HepG2 (cell line): ENCODE results near the gene SMAD7. TPM values are rescaled to one million over a fixed set of nuclear protein-coding genes. Genes with fewer than 3 reads are reported as not detected.

Experiments
- ATAC-seq: fragments of 200-7000 bp; cut with Tn5 transposase; 3 replicates; pipeline ENCODE4 v1.9.1; 2020; ENCODE audit warnings: mild to moderate bottlenecking, moderate library complexity
- BruUV-seq: library from RNA; stranded (reverse); fragments of 400-500 nt; replicated peaks from 2 replicates; lab custom pipeline; 2021; lab: Mats Ljungman, UMichigan
- CTCF ChIA-PET: fragments of 300-600 bp; formaldehyde crosslinking; extraction: SDS; loops from one replicate; lab custom pipeline; 2021; ENCODE audit warnings: low total read pairs, inconsistent platforms, low intra/inter-chr PET ratio; lab: Yijun Ruan, JAX
- POLR2A ChIA-PET: fragments of 350-600 bp; sonication (Branson Sonifier 250); formaldehyde crosslinking; loops from one replicate; lab custom pipeline; 2020; ENCODE audit warnings: antibody characterized with exemption, inconsistent platforms; lab: Yijun Ruan, JAX
- DNase-seq: peaks from one replicate; pipeline ENCODE4 v3.0.0-alpha.2; 2015; ENCODE audit warnings: low spot score
- FAIRE-seq: peaks from 3 replicates; lab custom pipeline; 2011; peaks lifted over from hg19 to GRCh38; lab: Jason Lieb, UNC
- H2AFZ ChIP-seq: one replicate; pipeline ENCODE4 v1.6.1; 2011; ENCODE audit warnings: low read length, inconsistent platforms
- H3K27ac ChIP-seq: fragments of 300-600 bp; 3 replicates; pipeline ENCODE4 v1.8.0; 2011; ENCODE audit warnings: mixed run types, mild to moderate bottlenecking, mixed read lengths, low read length, inconsistent platforms; ENCODE audit not compliant: insufficient read depth; ENCODE audit errors: extremely low read length
- H3K27me3 ChIP-seq, 2 experiments: fragments of 200-600 bp in 1 of 2; 2 replicates in 1 of 2; 3 replicates in 1 of 2; pipeline versions ENCODE4 v1.6.0 to v1.8.0; 2011; ENCODE audit warnings: low read length in 2 of 2, mild to moderate bottlenecking in 2 of 2, moderate library complexity in 2 of 2, inconsistent platforms in 1 of 2; ENCODE audit not compliant: insufficient read depth in 2 of 2, control insufficient read depth in 1 of 2
- H3K36me3 ChIP-seq, 2 experiments: fragments of 200-600 bp in 1 of 2; replicated peaks in 1 of 2; 2 replicates in 1 of 2; 3 replicates in 1 of 2; pipeline versions ENCODE4 v1.5.1 to v1.8.0; 2011; ENCODE audit warnings: low read length in 2 of 2, inconsistent platforms in 1 of 2; ENCODE audit not compliant: insufficient read depth in 2 of 2, control insufficient read depth in 1 of 2
- H3K4me1 ChIP-seq: 2 replicates; pipeline ENCODE4 v1.5.1; 2012; ENCODE audit warnings: low read length, inconsistent platforms; ENCODE audit not compliant: insufficient read depth
- H3K4me2 ChIP-seq: 2 replicates; pipeline ENCODE4 v1.6.0; 2011; ENCODE audit warnings: low read depth, low read length, inconsistent platforms
- H3K4me3 ChIP-seq, 3 experiments: fragments of 200-600 bp in 1 of 3; sonication (generic), shearing (Covaris generic) in 1 of 3; replicated peaks in 1 of 3; 2 replicates each; pipeline ENCODE4 v1.5.1; 2011 to 2016; ENCODE audit warnings: low read length in 3 of 3, inconsistent platforms in 2 of 3, low read depth in 2 of 3, mild to moderate bottlenecking in 2 of 3, control low read depth in 1 of 3, mixed read lengths in 1 of 3; ENCODE audit not compliant: insufficient read depth in 1 of 3
- H3K79me2 ChIP-seq: one replicate; pipeline ENCODE4 v1.6.1; 2011; ENCODE audit warnings: low read length, inconsistent platforms; ENCODE audit not compliant: insufficient read depth
- H3K9ac ChIP-seq: 2 replicates; pipeline ENCODE4 v1.6.0; 2011; ENCODE audit warnings: mild to moderate bottlenecking, low read depth, low read length, inconsistent platforms; ENCODE audit not compliant: insufficient read depth
- H3K9me3 ChIP-seq: 2 replicates; pipeline ENCODE4 v1.5.1; 2012; ENCODE audit warnings: mild to moderate bottlenecking, low read length
- H4K20me1 ChIP-seq: 2 replicates; pipeline ENCODE4 v1.6.0; 2011; ENCODE audit warnings: inconsistent platforms, mild to moderate bottlenecking, low read length, moderate library complexity; ENCODE audit not compliant: insufficient read depth
- CHD4 ChIP-seq: fragments of 200-600 bp; sonication (generic); IDR thresholded peaks from 2 replicates; pipeline ENCODE4 v1.7.0; 2017; ENCODE audit warnings: mild to moderate bottlenecking, low read length, borderline replicate concordance
- IRF2 ChIP-seq: IDR thresholded peaks from 2 replicates; pipeline ENCODE4 v1.6.1; 2018; ENCODE audit warnings: missing genetic modification reagents, missing compliant biosample characterization
- KLF12 ChIP-seq: sonication (generic); formaldehyde crosslinking; IDR thresholded peaks from 2 replicates; pipeline ENCODE4 v1.4.0; 2020; ENCODE audit warnings: missing genetic modification reagents, borderline replicate concordance
- MIER3 ChIP-seq: IDR thresholded peaks from 2 replicates; pipeline ENCODE4 v1.6.1; 2016; ENCODE audit warnings: missing compliant biosample characterization, borderline replicate concordance
- ZC3H13 ChIP-seq: sonication (generic); formaldehyde crosslinking; IDR thresholded peaks from 2 replicates; pipeline ENCODE4 v1.8.1; 2023; ENCODE audit warnings: mild to moderate bottlenecking, missing genetic modification reagents, moderate library complexity
- WGBS: methylation state at CpG from one replicate; pipeline ENCODE4 v1.1.6; 2017; ENCODE audit warnings: low lambda C conversion rate; 5-methylcytosine and 5-hydroxymethylcytosine counted together
- in situ Hi-C: cut with HindIII; loops from 2 replicates; pipeline ENCODE4 v1.10.0; 2017; ENCODE audit warnings: low pct_unique_long_range_greater_than_20kb; ENCODE audit not compliant: extremely low pct_ligation_motif_present
- intact Hi-C: fragments of 100-400 bp; cut with micrococcal nuclease; formaldehyde crosslinking; loops from one replicate; pipeline ENCODE4 v1.10.0; 2022; ENCODE audit not compliant: unreplicated experiment
- polyA plus RNA-seq, 8 experiments: library from polyadenylated mRNA; depleted of rRNA in 3 of 8; stranded (reverse) in 7 of 8; unstranded in 1 of 8; fragments of >200 nt; fragmentation: Illumina TruSeq in 4 of 8; extraction: Trizol in 4 of 8; gene quantifications; 2 replicates each; pipeline versions ENCODE4 v1.2.1 to v1.2.3, GENCODE V29; 2011 to 2016; ENCODE audit warnings: low read depth in 4 of 8, missing spikeins in 1 of 8, mixed read lengths in 1 of 8; ENCODE audit not compliant: insufficient read depth in 1 of 8
- total RNA-seq, 5 experiments: library from RNA; depleted of rRNA; stranded (reverse); fragments of >200 nt; fragmentation: Illumina TruSeq; extraction: Trizol; gene quantifications; 2 replicates each; pipeline ENCODE4 v1.2.3, GENCODE V29; 2016; ENCODE audit warnings: low read depth in 1 of 5
- TF ChIP-seq, protein P1 (sequence below): sonication (generic); formaldehyde crosslinking; IDR thresholded peaks from 2 replicates; pipeline ENCODE4 v1.4.0; 2020; ENCODE audit warnings: mild to moderate bottlenecking, missing genetic modification reagents, borderline replicate concordance
- TF ChIP-seq, protein P2 (sequence below): sonication (generic); formaldehyde crosslinking; IDR thresholded peaks from 2 replicates; pipeline ENCODE4 v1.5.0; 2020; ENCODE audit warnings: missing genetic modification reagents, mild to moderate bottlenecking, borderline replicate concordance
- TF ChIP-seq, protein P3 (sequence below): sonication (generic); formaldehyde crosslinking; IDR thresholded peaks from 2 replicates; pipeline ENCODE4 v1.8.0; 2022; ENCODE audit warnings: missing genetic modification reagents, mild to moderate bottlenecking, inconsistent platforms, borderline replicate concordance

SMAD7 gene
- total and polyA plus RNA-seq, 2 of the 13 experiments (the other 11 are each of a cell fraction or from before 2014, with no cell fraction given), result 17.4 to 24.7 TPM

DNA sequence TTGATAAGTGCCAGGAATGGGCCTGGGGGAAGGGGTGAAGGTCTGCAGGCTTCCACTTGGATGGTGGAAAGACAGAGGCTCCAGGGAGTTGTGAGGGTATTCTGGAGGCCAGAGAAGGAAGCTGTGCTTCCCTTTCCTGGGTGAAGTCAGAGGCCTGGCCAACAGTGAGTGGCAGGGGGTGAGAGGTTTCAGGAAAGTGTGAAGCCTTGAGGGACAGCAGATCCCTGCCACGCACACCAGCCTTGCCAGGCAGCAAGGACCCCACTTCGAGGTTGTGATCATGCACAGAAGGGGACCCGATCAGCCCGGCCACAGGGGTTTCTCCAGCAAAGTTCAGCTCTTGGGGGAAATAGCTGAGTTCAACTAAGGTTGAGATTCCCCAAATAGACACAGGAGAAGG lies 66.5 kb downstream of the SMAD7 start:
- H3K9ac ChIP-seq, result no peak overlapping the region
- no peak overlapping the region for H3K4me3 ChIP-seq
- TF ChIP-seq, protein P1, sequence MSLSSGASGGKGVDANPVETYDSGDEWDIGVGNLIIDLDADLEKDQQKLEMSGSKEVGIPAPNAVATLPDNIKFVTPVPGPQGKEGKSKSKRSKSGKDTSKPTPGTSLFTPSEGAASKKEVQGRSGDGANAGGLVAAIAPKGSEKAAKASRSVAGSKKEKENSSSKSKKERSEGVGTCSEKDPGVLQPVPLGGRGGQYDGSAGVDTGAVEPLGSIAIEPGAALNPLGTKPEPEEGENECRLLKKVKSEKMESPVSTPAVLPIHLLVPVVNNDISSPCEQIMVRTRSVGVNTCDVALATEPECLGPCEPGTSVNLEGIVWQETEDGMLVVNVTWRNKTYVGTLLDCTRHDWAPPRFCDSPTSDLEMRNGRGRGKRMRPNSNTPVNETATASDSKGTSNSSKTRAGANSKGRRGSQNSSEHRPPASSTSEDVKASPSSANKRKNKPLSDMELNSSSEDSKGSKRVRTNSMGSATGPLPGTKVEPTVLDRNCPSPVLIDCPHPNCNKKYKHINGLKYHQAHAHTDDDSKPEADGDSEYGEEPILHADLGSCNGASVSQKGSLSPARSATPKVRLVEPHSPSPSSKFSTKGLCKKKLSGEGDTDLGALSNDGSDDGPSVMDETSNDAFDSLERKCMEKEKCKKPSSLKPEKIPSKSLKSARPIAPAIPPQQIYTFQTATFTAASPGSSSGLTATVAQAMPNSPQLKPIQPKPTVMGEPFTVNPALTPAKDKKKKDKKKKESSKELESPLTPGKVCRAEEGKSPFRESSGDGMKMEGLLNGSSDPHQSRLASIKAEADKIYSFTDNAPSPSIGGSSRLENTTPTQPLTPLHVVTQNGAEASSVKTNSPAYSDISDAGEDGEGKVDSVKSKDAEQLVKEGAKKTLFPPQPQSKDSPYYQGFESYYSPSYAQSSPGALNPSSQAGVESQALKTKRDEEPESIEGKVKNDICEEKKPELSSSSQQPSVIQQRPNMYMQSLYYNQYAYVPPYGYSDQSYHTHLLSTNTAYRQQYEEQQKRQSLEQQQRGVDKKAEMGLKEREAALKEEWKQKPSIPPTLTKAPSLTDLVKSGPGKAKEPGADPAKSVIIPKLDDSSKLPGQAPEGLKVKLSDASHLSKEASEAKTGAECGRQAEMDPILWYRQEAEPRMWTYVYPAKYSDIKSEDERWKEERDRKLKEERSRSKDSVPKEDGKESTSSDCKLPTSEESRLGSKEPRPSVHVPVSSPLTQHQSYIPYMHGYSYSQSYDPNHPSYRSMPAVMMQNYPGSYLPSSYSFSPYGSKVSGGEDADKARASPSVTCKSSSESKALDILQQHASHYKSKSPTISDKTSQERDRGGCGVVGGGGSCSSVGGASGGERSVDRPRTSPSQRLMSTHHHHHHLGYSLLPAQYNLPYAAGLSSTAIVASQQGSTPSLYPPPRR (CRISPR knock-in tag), result no peak
- TF ChIP-seq CHD4 (no peak), KLF12 (CRISPR knock-in tag) (no peak), ZC3H13 (CRISPR knock-in tag) (no peak), MIER3 (no peak), IRF2 (no peak)
- TF ChIP-seq, protein P2, sequence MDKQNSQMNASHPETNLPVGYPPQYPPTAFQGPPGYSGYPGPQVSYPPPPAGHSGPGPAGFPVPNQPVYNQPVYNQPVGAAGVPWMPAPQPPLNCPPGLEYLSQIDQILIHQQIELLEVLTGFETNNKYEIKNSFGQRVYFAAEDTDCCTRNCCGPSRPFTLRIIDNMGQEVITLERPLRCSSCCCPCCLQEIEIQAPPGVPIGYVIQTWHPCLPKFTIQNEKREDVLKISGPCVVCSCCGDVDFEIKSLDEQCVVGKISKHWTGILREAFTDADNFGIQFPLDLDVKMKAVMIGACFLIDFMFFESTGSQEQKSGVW (CRISPR knock-in tag), result no peak
- TF ChIP-seq, protein P3, sequence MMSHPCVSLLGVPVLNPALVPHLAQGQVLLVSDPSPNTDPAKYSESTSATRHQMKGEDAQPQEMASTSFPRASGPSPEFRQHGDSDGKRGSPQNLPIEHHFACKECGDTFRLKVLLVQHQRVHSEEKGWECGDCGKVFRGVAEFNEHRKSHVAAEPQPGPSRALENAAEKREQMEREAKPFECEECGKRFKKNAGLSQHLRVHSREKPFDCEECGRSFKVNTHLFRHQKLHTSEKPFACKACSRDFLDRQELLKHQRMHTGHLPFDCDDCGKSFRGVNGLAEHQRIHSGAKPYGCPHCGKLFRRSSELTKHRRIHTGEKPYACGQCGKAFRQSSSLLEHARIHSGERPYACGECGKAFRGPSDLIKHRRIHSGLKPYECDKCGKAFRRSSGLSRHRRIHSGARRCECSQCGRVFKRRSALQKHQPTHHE (CRISPR knock-in tag), result no peak
- no peak for DNase-seq
- H3K4me1 ChIP-seq, result peaks cover 36% of the 10 kb centered on the region
- ChIA-PET POLR2A (no interaction called here), CTCF (no interaction called here)
- H3K9me3 ChIP-seq, result no peaks in the 10 kb centered on the region
- no peaks in the 10 kb centered on the region for H4K20me1 ChIP-seq
- 53% methylated on average over 4 of the region's 4 CpGs for WGBS
- no peak overlapping the region for H2AFZ ChIP-seq
- no peaks in the 10 kb centered on the region for H3K79me2 ChIP-seq
- H3K27me3 ChIP-seq, result no peaks in the 10 kb centered on the region; a peak in 2 of 5 replicates
- intact Hi-C loops, result no loop called here
- no peak overlapping the region for H3K4me2 ChIP-seq
- H3K36me3 ChIP-seq, result no peaks in the 10 kb centered on the region
- FAIRE-seq, result no peak
- in situ Hi-C loops, result no loop called here
- ATAC-seq, result no peak
- no peak overlapping the region for H3K27ac ChIP-seq
- BruUV-seq, result no TSS peak
